Parathyroid adenoma (tissue), 2 donors: ENCODE results near the gene ZNF862.
A peak's percentile ranks its signal among the peaks of the same experiment; 100 is the strongest.

Experiments used
- H2AFZ ChIP-seq: fragments of 300-600 bp; sonication (generic); one replicate; pipeline ENCODE4 v1.7.0; 2017; ENCODE audit warnings: antibody characterized with exemption, mild to moderate bottlenecking
- H3K27ac ChIP-seq: fragments of 300-600 bp; sonication (generic); one replicate; pipeline ENCODE4 v1.7.0; 2017
- H3K27me3 ChIP-seq: fragments of 300-600 bp; sonication (generic); one replicate; pipeline ENCODE4 v1.7.0; 2017; ENCODE audit warnings: low read length; ENCODE audit not compliant: control insufficient read depth, insufficient read depth
- H3K36me3 ChIP-seq: fragments of 300-600 bp; sonication (generic); one replicate; pipeline ENCODE4 v1.7.0; 2017; ENCODE audit warnings: low read length; ENCODE audit not compliant: control insufficient read depth, insufficient read depth
- H3K4me1 ChIP-seq: fragments of 300-600 bp; sonication (generic); one replicate; pipeline ENCODE4 v1.7.0; 2017; ENCODE audit warnings: control low read depth
- H3K4me2 ChIP-seq: fragments of 300-600 bp; sonication (generic); one replicate; pipeline ENCODE4 v1.7.0; 2017; ENCODE audit warnings: low read length
- H3K4me3 ChIP-seq: fragments of 300-600 bp; sonication (generic); one replicate; pipeline ENCODE4 v1.7.0; 2017; ENCODE audit warnings: low read depth, low read length
- H3K79me2 ChIP-seq: fragments of 300-600 bp; sonication (generic); one replicate; pipeline ENCODE4 v1.7.0; 2017; ENCODE audit warnings: control low read depth
- H3K9ac ChIP-seq: fragments of 300-600 bp; sonication (generic); one replicate; pipeline ENCODE4 v1.7.0; 2017; ENCODE audit warnings: mild to moderate bottlenecking
- H3K9me3 ChIP-seq: fragments of 300-600 bp; sonication (generic); one replicate; pipeline ENCODE4 v1.7.0; 2017; ENCODE audit warnings: low read length; ENCODE audit not compliant: control insufficient read depth
- CTCF ChIP-seq: fragments of 300-600 bp; sonication (generic); IDR thresholded peaks from one replicate; pipeline ENCODE4 v1.7.0; 2017; ENCODE audit warnings: antibody characterized with exemption, mild to moderate bottlenecking
- donor health status: primary hyperparathyroidism.

Gene ZNF862

GRCh38 chr7:149870274-149870673, 32.1 kb downstream of the ZNF862 start:
- no peak overlapping the region for H3K4me2 ChIP-seq
- H3K4me1 ChIP-seq, result no peaks in the 10 kb centered on the region
- no peaks in the 10 kb centered on the region for H3K79me2 ChIP-seq
- TF ChIP-seq CTCF, result no peak
- no peak overlapping the region for H3K27ac ChIP-seq
- H3K36me3 ChIP-seq, result no peaks in the 10 kb centered on the region
- no peak overlapping the region for H3K9ac ChIP-seq
- H3K27me3 ChIP-seq, result no peaks in the 10 kb centered on the region
- H2AFZ ChIP-seq, result no peak overlapping the region
- no peaks in the 10 kb centered on the region for H3K9me3 ChIP-seq
- no peak overlapping the region for H3K4me3 ChIP-seq

GRCh38 chr7:149870701-149871483, 32.7 kb downstream of the ZNF862 start:
- Histone ChIP-seq H3K27ac (no peak overlapping the region), H3K4me2 (no peak overlapping the region), H3K4me1 (no peaks in the 10 kb centered on the region), H3K4me3 (no peak overlapping the region), H3K79me2 (no peaks in the 10 kb centered on the region), H3K9me3 (no peaks in the 10 kb centered on the region), H3K9ac (no peak overlapping the region), H3K36me3 (no peaks in the 10 kb centered on the region), H3K27me3 (no peaks in the 10 kb centered on the region), H2AFZ (no peak overlapping the region)
- TF ChIP-seq CTCF, result no peak

- Histone ChIP-seq H3K4me3 (no peak overlapping the region), H3K79me2 (no peaks in the 10 kb centered on the region), H3K27me3 (no peaks in the 10 kb centered on the region), H3K36me3 (no peaks in the 10 kb centered on the region), H3K4me2 (no peak overlapping the region), H2AFZ (no peak overlapping the region), H3K4me1 (no peaks in the 10 kb centered on the region), H3K9me3 (no peaks in the 10 kb centered on the region), H3K9ac (no peak overlapping the region), H3K27ac (no peak overlapping the region)
- no peak for TF ChIP-seq CTCF
Observed at GRCh38 chr7:149871576-149871975, 33.4 kb downstream of the ZNF862 start.

- H3K27ac ChIP-seq, result no peak overlapping the region
- H3K4me2 ChIP-seq, result peak overlapping the region; percentile 91
- no peak overlapping the region for H3K9ac ChIP-seq
- H3K27me3 ChIP-seq, result no peaks in the 10 kb centered on the region
- H3K79me2 ChIP-seq, result no peaks in the 10 kb centered on the region
- H3K36me3 ChIP-seq, result no peaks in the 10 kb centered on the region
- TF ChIP-seq CTCF, result no peak
- peak overlapping the region; percentile 96 for H2AFZ ChIP-seq
- no peaks in the 10 kb centered on the region for H3K4me1 ChIP-seq
- no peaks in the 10 kb centered on the region for H3K9me3 ChIP-seq
- peak overlapping the region; percentile 93 for H3K4me3 ChIP-seq
Observed at GRCh38 chr7:149872419-149873073, 34.4 kb downstream of the ZNF862 start.
